OCI-LY3 (cell line): Measurements from ENCODE around the gene NT5C.

Experiments
- H2AFZ ChIP-seq: fragments of 200-600, 300-600 bp; shearing (Covaris generic); 2 replicates; pipeline ENCODE4 v1.6.0; 2014; ENCODE audit warnings: antibody characterized with exemption, low read depth, low read length
- H3K27ac ChIP-seq: fragments of 200-600, 300-600 bp; sonication (generic); 2 replicates; pipeline ENCODE4 v1.5.1; 2014; ENCODE audit warnings: mild to moderate bottlenecking, low read length, moderate library complexity, mixed read lengths
- H3K27me3 ChIP-seq: fragments of 200-600, 300-600 bp; sonication (generic); 2 replicates; pipeline ENCODE4 v1.6.1; 2014; ENCODE audit warnings: low read depth, low read length, mixed read lengths
- H3K36me3 ChIP-seq: fragments of 200-600, 300-600 bp; sonication (generic); replicated peaks from 2 replicates; pipeline ENCODE3; 2014; ENCODE audit warnings: low read depth, low read length, mixed read lengths
- H3K4me1 ChIP-seq: fragments of 300-600, 200-600 bp; sonication (generic); 2 replicates; pipeline ENCODE4 v1.6.1; 2014; ENCODE audit warnings: low read length, mixed read lengths
- H3K4me2 ChIP-seq: fragments of 200-600, 300-600 bp; sonication (generic); 2 replicates; pipeline ENCODE4 v1.6.1; 2014; ENCODE audit warnings: low read length, mixed read lengths
- H3K4me3 ChIP-seq: fragments of 300-600, 200-600 bp; sonication (generic); 2 replicates; pipeline ENCODE4 v1.5.1; 2014; ENCODE audit warnings: antibody characterized with exemption, mild to moderate bottlenecking, low read length, moderate library complexity
- H3K79me2 ChIP-seq: fragments of 300-600, 200-600 bp; shearing (Covaris generic); 2 replicates; pipeline ENCODE4 v1.6.1; 2014; ENCODE audit warnings: mild to moderate bottlenecking, low read length, mixed read lengths
- H3K9ac ChIP-seq: fragments of 300-600, 200-600 bp; shearing (Covaris generic); 2 replicates; pipeline ENCODE4 v1.6.0; 2014; ENCODE audit warnings: mild to moderate bottlenecking, low read length, moderate library complexity
- H3K9me3 ChIP-seq: fragments of 200-600, 300-600 bp; shearing (Covaris generic); 2 replicates; pipeline ENCODE4 v1.6.1; 2014; ENCODE audit warnings: low read length, mixed read lengths; ENCODE audit not compliant: insufficient read depth
- H4K20me1 ChIP-seq: fragments of 200-600, 300-600 bp; sonication (generic); 2 replicates; pipeline ENCODE4 v1.6.1; 2016; ENCODE audit warnings: low read length, mixed read lengths; ENCODE audit not compliant: insufficient read depth
- EZH2phosphoT487 ChIP-seq: fragments of 200-600 bp; shearing (Covaris generic); IDR thresholded peaks from 2 replicates; pipeline ENCODE4 v1.6.1; 2018; ENCODE audit warnings: antibody characterized with exemption, mixed run types, low read depth
- TF ChIP-seq, protein P1 (sequence below): fragments of 200-600, 300-600 bp; sonication (generic); IDR thresholded peaks from 2 replicates; pipeline ENCODE4 v1.5.1; 2014; ENCODE audit warnings: antibody characterized with exemption, low read length, low read depth

NT5C gene

DNA sequence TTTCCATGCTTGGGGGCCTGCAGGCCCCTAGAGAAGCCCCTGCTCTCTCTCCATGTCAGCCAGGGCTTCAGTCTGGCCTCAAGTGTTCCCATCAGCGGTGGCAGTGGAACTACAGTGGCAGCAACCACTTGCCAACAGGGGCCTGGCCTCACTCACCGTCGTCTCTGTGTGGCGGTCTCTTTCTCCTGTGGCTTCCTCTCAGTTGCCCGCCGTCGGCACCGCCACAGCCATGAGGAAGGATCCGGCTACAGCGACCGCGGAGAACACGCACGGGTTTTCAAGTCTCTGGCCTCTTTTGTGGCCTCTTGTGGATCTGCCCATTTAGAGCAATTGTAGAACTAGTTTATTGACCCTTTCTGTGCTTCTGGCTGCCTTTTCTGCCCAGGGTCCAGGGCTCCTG, 13.2 kb downstream of the NT5C start:
- TF ChIP-seq EZH2phosphoT487 = no peak
- TF ChIP-seq, protein P1, sequence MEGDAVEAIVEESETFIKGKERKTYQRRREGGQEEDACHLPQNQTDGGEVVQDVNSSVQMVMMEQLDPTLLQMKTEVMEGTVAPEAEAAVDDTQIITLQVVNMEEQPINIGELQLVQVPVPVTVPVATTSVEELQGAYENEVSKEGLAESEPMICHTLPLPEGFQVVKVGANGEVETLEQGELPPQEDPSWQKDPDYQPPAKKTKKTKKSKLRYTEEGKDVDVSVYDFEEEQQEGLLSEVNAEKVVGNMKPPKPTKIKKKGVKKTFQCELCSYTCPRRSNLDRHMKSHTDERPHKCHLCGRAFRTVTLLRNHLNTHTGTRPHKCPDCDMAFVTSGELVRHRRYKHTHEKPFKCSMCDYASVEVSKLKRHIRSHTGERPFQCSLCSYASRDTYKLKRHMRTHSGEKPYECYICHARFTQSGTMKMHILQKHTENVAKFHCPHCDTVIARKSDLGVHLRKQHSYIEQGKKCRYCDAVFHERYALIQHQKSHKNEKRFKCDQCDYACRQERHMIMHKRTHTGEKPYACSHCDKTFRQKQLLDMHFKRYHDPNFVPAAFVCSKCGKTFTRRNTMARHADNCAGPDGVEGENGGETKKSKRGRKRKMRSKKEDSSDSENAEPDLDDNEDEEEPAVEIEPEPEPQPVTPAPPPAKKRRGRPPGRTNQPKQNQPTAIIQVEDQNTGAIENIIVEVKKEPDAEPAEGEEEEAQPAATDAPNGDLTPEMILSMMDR = no peak
- Histone ChIP-seq H2AFZ (no peak overlapping the region), H3K4me3 (no peak overlapping the region), H4K20me1 (no peaks in the 10 kb centered on the region), H3K27ac (no peak overlapping the region), H3K79me2 (no peaks in the 10 kb centered on the region), H3K9ac (no peak overlapping the region), H3K4me2 (no peak overlapping the region), H3K4me1 (peaks cover 29% of the 10 kb centered on the region), H3K9me3 (no peaks in the 10 kb centered on the region), H3K36me3 (peaks cover 18% of the 10 kb centered on the region), H3K27me3 (no peaks in the 10 kb centered on the region)

DNA sequence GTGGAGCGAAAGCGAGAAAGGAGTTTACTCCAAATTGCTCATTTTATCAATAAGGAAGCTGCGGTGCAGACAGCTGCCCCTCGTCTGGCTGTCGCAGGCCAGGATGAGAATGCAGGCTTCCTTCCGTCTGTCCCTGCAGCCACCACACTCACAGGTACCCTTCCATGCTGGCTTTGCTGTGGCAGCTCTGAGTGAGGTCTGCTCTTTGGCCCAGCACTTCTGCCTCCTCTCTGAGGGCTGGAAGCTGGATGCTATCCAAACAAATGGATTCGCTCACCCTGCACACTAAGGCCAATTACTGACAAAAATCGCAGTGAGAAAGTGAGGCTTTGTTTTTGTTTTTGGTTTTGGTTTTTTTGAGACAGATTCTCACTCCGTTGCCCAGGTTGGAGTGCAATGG, 14.8 kb downstream of the NT5C start:
- peaks cover 29% of the 10 kb centered on the region for H3K4me1 ChIP-seq
- no peak overlapping the region for H3K4me2 ChIP-seq
- H2AFZ ChIP-seq = no peak overlapping the region

DNA sequence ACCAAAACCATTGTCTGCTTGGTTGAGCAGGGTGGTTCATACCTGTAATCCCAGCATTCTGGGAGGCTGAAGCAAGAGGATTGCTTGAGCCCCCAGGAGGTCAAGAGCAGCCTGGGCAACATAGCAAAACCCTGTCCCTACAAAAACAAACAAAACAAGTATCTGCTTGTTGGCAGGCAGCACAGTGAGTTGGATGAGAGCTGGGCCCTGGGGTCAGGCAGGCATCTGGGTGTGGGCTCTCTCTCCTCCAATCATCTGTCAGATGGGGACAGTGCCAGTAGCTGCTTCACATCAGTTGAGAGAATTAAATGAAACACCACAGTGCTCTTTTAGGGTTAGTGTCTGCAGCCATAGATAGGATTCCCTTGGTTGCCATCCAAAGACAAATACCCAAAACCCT, 16.0 kb downstream of the NT5C start:
- H3K4me2 ChIP-seq = peak overlapping the region; percentile 88; the same call in 1 of the 2 replicates
- no peak overlapping the region for H3K27ac ChIP-seq
- H2AFZ ChIP-seq = no peak overlapping the region
- H3K36me3 ChIP-seq = peaks cover 22% of the 10 kb centered on the region
- H3K9me3 ChIP-seq = no peaks in the 10 kb centered on the region
- no peak overlapping the region for H3K9ac ChIP-seq
- peaks cover 2% of the 10 kb centered on the region; the same call in 1 of the 2 replicates for H3K79me2 ChIP-seq
- TF ChIP-seq, protein P1 = no peak
- no peak for TF ChIP-seq EZH2phosphoT487
- H3K27me3 ChIP-seq = no peaks in the 10 kb centered on the region
- H4K20me1 ChIP-seq = no peaks in the 10 kb centered on the region
- peaks cover 33% of the 10 kb centered on the region for H3K4me1 ChIP-seq
- no peak overlapping the region for H3K4me3 ChIP-seq

More for the DNA sequence above, 14.8 kb downstream of the NT5C start:
- Histone ChIP-seq H3K36me3 (peaks cover 21% of the 10 kb centered on the region), H3K27me3 (no peaks in the 10 kb centered on the region), H3K79me2 (no peaks in the 10 kb centered on the region), H3K9me3 (no peaks in the 10 kb centered on the region), H3K4me3 (no peak overlapping the region), H3K27ac (no peak overlapping the region), H4K20me1 (no peaks in the 10 kb centered on the region), H3K9ac (no peak overlapping the region)
- TF ChIP-seq, protein P1 = no peak
- no peak for TF ChIP-seq EZH2phosphoT487

DNA sequence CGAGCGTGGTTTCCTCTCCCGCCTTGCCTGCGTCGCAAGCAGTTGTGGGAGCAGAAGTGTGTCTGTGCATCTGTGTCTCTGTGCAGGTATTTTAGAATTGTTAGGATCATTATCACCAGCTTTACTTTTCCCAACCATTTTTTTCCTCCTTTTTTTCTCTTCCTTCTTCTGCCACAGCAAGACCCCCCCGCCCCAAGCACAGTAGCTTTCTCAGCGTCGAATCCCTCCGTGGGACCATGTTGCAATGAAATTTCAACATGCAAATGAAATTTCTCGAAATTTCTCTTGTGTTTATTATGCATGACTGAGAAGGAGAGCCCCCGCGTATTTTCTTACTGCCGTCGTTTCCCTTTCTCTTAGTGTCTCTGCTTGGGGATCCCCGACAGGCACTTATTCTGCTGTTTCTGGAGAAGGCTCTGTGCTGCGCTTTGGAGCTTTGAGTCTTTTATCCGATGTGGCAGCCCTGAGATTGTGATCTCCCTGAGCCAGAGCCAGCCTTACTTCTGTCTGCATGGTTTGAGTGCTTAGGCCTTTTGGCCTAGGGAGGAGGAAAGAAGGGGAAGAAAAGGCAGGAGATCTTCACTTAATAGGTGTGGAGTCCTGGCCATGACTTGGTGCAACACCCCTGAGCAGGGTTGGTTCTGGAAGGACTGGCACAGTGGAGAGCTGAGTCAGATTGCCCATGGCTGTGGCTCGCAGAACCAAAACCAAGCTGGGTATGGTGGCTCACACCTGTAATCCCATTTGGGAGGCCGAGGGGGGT, 16.8 kb downstream of the NT5C start:
- Histone ChIP-seq H4K20me1 (no peaks in the 10 kb centered on the region), H2AFZ (peak overlapping the region; percentile 70; the same call in 1 of the 2 replicates), H3K9me3 (no peaks in the 10 kb centered on the region), H3K9ac (peak overlapping the region; percentile 80), H3K27me3 (no peaks in the 10 kb centered on the region), H3K4me2 (peak overlapping the region; percentile 88), H3K4me1 (peaks cover 35% of the 10 kb centered on the region), H3K27ac (peak overlapping the region; percentile 82), H3K36me3 (peaks cover 22% of the 10 kb centered on the region), H3K79me2 (peaks cover 5% of the 10 kb centered on the region; the same call in 1 of the 2 replicates), H3K4me3 (peak overlapping the region; percentile 73)
- TF ChIP-seq EZH2phosphoT487 = no peak
